Trophoblast cell (in vitro differentiated cells and primary cell): Measurements from ENCODE around the gene PCDHB14. TPM values are rescaled to one million over a fixed set of nuclear protein-coding genes. Genes with fewer than 3 reads are reported as not detected.
"Not testable (repeated sequence)": the region's sequence is repeated elsewhere in the genome, so short reads cannot be mapped to it uniquely, and the experiment has no call there.

ENCODE experiments used
- DNase-seq, 2 donors: peaks; one replicate each; pipeline ENCODE4 v3.0.0-alpha.2; 2016
- H2AFZ ChIP-seq: 2 replicates; pipeline ENCODE4 v1.6.1; 2013; ENCODE audit warnings: low read length, moderate library complexity, mild to moderate bottlenecking; ENCODE audit not compliant: insufficient read depth, poor library complexity
- H2AK5ac ChIP-seq: 2 replicates; pipeline ENCODE4 v1.6.1; 2013; ENCODE audit warnings: mild to moderate bottlenecking, low read length
- H2BK120ac ChIP-seq: 2 replicates; pipeline ENCODE4 v1.6.1; 2013; ENCODE audit warnings: low read length, mild to moderate bottlenecking, moderate library complexity; ENCODE audit not compliant: insufficient read depth, poor library complexity
- H2BK12ac ChIP-seq: 2 replicates; pipeline ENCODE4 v1.6.1; 2013; ENCODE audit warnings: mild to moderate bottlenecking, low read length, moderate library complexity
- H2BK5ac ChIP-seq: 2 replicates; pipeline ENCODE4 v1.6.1; 2013; ENCODE audit warnings: low read length, low read depth, moderate library complexity, mild to moderate bottlenecking; ENCODE audit not compliant: poor library complexity
- H3K14ac ChIP-seq: 2 replicates; pipeline ENCODE4 v1.6.1; 2013; ENCODE audit warnings: mild to moderate bottlenecking, low read length
- H3K18ac ChIP-seq: 2 replicates; pipeline ENCODE4 v1.6.1; 2013; ENCODE audit warnings: mild to moderate bottlenecking, low read length
- H3K23ac ChIP-seq: 2 replicates; pipeline ENCODE4 v1.6.1; 2013; ENCODE audit warnings: low read length
- H3K27ac ChIP-seq: 2 replicates; pipeline ENCODE4 v1.5.1; 2013; ENCODE audit warnings: low read depth, mild to moderate bottlenecking, inconsistent platforms, low read length, moderate library complexity
- H3K27me3 ChIP-seq: 2 replicates; pipeline ENCODE4 v1.6.1; 2013; ENCODE audit warnings: inconsistent platforms, mild to moderate bottlenecking, low read length, moderate library complexity; ENCODE audit not compliant: insufficient read depth
- H3K36me3 ChIP-seq, 2 experiments: 1 replicate in 1 of 2; 2 replicates in 1 of 2; pipeline ENCODE4 v1.6.1; 2013; ENCODE audit warnings: low read length in 2 of 2, mild to moderate bottlenecking in 2 of 2, moderate library complexity in 1 of 2; ENCODE audit not compliant: insufficient read depth in 2 of 2, control insufficient read depth in 1 of 2
- H3K4ac ChIP-seq: 2 replicates; pipeline ENCODE4 v1.6.1; 2013; ENCODE audit warnings: low read depth, mild to moderate bottlenecking, low read length, moderate library complexity
- H3K4me1 ChIP-seq, 2 experiments: 1 replicate in 1 of 2; 2 replicates in 1 of 2; pipeline ENCODE4 v1.6.1; 2013; ENCODE audit warnings: low read length in 2 of 2, mild to moderate bottlenecking in 2 of 2, moderate library complexity in 1 of 2; ENCODE audit not compliant: insufficient read depth in 2 of 2, control insufficient read depth in 1 of 2
- H3K4me2 ChIP-seq: 2 replicates; pipeline ENCODE4 v1.6.1; 2013; ENCODE audit warnings: inconsistent platforms, mild to moderate bottlenecking, low read length, moderate library complexity
- H3K4me3 ChIP-seq: 2 replicates; pipeline ENCODE4 v1.5.1; 2013; ENCODE audit warnings: mild to moderate bottlenecking, low read depth, low read length, inconsistent platforms
- H3K79me1 ChIP-seq: one replicate; pipeline ENCODE4 v1.6.1; 2013; ENCODE audit warnings: low read length
- H3K79me2 ChIP-seq: 2 replicates; pipeline ENCODE4 v1.6.1; 2013; ENCODE audit warnings: low read length, mild to moderate bottlenecking; ENCODE audit not compliant: control insufficient read depth, insufficient read depth, poor library complexity
- H3K9ac ChIP-seq: 2 replicates; pipeline ENCODE4 v1.6.1; 2013; ENCODE audit warnings: mild to moderate bottlenecking, low read length
- H3K9me3 ChIP-seq: 2 replicates; pipeline ENCODE4 v1.6.1; 2013; ENCODE audit warnings: low read depth, mild to moderate bottlenecking, control low read depth, inconsistent platforms, low read length; ENCODE audit not compliant: insufficient read depth
- H4K12ac ChIP-seq: 2 replicates; pipeline ENCODE4 v1.6.1; 2013; ENCODE audit warnings: low read depth, mild to moderate bottlenecking, low read length, moderate library complexity
- H4K8ac ChIP-seq: 2 replicates; pipeline ENCODE4 v1.6.1; 2013; ENCODE audit warnings: low read depth, mild to moderate bottlenecking, low read length, moderate library complexity
- H4K91ac ChIP-seq: one replicate; pipeline ENCODE4 v1.6.1; 2013; ENCODE audit warnings: low read depth, mild to moderate bottlenecking, low read length, moderate library complexity
- WGBS: extraction: QIAGEN DNeasy Blood & Tissue Kit; methylation state at CpG from one replicate; pipeline ENCODE4 v1.1.7; 2013; ENCODE audit warnings: missing lambda C conversion rate; ENCODE audit not compliant: insufficient read length, insufficient coverage; ENCODE audit errors: extremely low coverage; 5-methylcytosine and 5-hydroxymethylcytosine counted together
- polyA plus RNA-seq: library from polyadenylated mRNA; stranded (reverse); fragments of 200-250 nt; gene quantifications from 2 replicates; pipeline ENCODE4 v1.2.3, GENCODE V29; 2013

Gene PCDHB14
- 1.9 and 2.3 TPM in 2 replicates for polyA plus RNA-seq

GRCh38 chr5:141223112-141223783 lies at the start of gene PCDHB14:
Gene PCDHB14 (plus strand): TSS chr5:141223343. CDS start chr5:141223506, 163 bp downstream.
- peaks cover 6% of the 10 kb centered on the region for H3K9me3 ChIP-seq
- peak in 1 of 2 donors; percentile 3 for DNase-seq
- no peak within 1 kb of the TSS for H2BK5ac ChIP-seq
- H4K12ac ChIP-seq, result no peak within 1 kb of the TSS
- H4K8ac ChIP-seq, result peak within 1 kb of the TSS; percentile 42
- H3K18ac ChIP-seq, result no peak within 1 kb of the TSS
- no peaks in the 10 kb centered on the region for H3K27me3 ChIP-seq
- no peak within 1 kb of the TSS for H3K9ac ChIP-seq
- H3K79me1 ChIP-seq, result no peaks in the 10 kb centered on the region
- no peaks in the 10 kb centered on the region for H3K36me3 ChIP-seq
- no peak within 1 kb of the TSS for H3K27ac ChIP-seq
- H3K79me2 ChIP-seq, result no peaks in the 10 kb centered on the region
- peak within 1 kb of the TSS; percentile 8 for H3K4me2 ChIP-seq
- H2BK120ac ChIP-seq, result no peak within 1 kb of the TSS
- no peak within 1 kb of the TSS for H3K14ac ChIP-seq
- H3K23ac ChIP-seq, result no peak within 1 kb of the TSS
- no peak within 1 kb of the TSS for H4K91ac ChIP-seq
- H3K4me3 ChIP-seq, result no peak within 1 kb of the TSS
- WGBS, result no CpG with 5 or more reads among the region's 15 CpGs
- H3K4ac ChIP-seq, result no peak within 1 kb of the TSS
- no peak within 1 kb of the TSS for H2BK12ac ChIP-seq
- no peak within 1 kb of the TSS for H2AFZ ChIP-seq
- H3K4me1 ChIP-seq, result no peaks in the 10 kb centered on the region
- no peak within 1 kb of the TSS for H2AK5ac ChIP-seq

GRCh38 chr5:141174291-141175104 lies 48.6 kb upstream of the PCDHB14 start:
- not testable (repeated sequence) for H3K4me1 ChIP-seq
- no CpG with 5 or more reads among the region's 79 CpGs for WGBS

GRCh38 chr5:141175933-141176332 lies 47.2 kb upstream of the PCDHB14 start:
- no peaks in the 10 kb centered on the region for H3K27me3 ChIP-seq
- H2AK5ac ChIP-seq, result no peak overlapping the region
- no peak overlapping the region for H3K9ac ChIP-seq
- H3K79me2 ChIP-seq, result no peaks in the 10 kb centered on the region
- no peak overlapping the region for H3K4me2 ChIP-seq
- H4K91ac ChIP-seq, result no peak overlapping the region
- H3K18ac ChIP-seq, result no peak overlapping the region
- no peak overlapping the region for H3K4ac ChIP-seq
- no peaks in the 10 kb centered on the region for H3K4me1 ChIP-seq
- H2AFZ ChIP-seq, result no peak overlapping the region
- peaks cover 2% of the 10 kb centered on the region for H3K9me3 ChIP-seq
- no peak overlapping the region for H3K14ac ChIP-seq
- no peak overlapping the region for H4K12ac ChIP-seq
- no peaks in the 10 kb centered on the region for H3K36me3 ChIP-seq
- H4K8ac ChIP-seq, result no peak overlapping the region
- no peak overlapping the region for H3K27ac ChIP-seq
- H3K79me1 ChIP-seq, result no peaks in the 10 kb centered on the region
- H2BK12ac ChIP-seq, result no peak overlapping the region
- H2BK120ac ChIP-seq, result no peak overlapping the region
- no peak overlapping the region for H3K23ac ChIP-seq
- no CpG with 5 or more reads among the region's 1 CpG for WGBS
- DNase-seq, result no peak
- no peak overlapping the region for H3K4me3 ChIP-seq
- no peak overlapping the region for H2BK5ac ChIP-seq

More at GRCh38 chr5:141174291-141175104, 48.6 kb upstream of the PCDHB14 start:
- not testable (repeated sequence) for H3K4me3 ChIP-seq, H3K23ac ChIP-seq, DNase-seq, H4K8ac ChIP-seq, H3K79me2 ChIP-seq, H3K14ac ChIP-seq, H4K12ac ChIP-seq, H4K91ac ChIP-seq, H3K4ac ChIP-seq, H3K27me3 ChIP-seq, H2BK120ac ChIP-seq, H3K9me3 ChIP-seq, H3K9ac ChIP-seq, H3K18ac ChIP-seq, H3K36me3 ChIP-seq, H2BK5ac ChIP-seq, H3K4me2 ChIP-seq, H2AFZ ChIP-seq, H3K79me1 ChIP-seq, H2AK5ac ChIP-seq, H2BK12ac ChIP-seq, H3K27ac ChIP-seq

DNA sequence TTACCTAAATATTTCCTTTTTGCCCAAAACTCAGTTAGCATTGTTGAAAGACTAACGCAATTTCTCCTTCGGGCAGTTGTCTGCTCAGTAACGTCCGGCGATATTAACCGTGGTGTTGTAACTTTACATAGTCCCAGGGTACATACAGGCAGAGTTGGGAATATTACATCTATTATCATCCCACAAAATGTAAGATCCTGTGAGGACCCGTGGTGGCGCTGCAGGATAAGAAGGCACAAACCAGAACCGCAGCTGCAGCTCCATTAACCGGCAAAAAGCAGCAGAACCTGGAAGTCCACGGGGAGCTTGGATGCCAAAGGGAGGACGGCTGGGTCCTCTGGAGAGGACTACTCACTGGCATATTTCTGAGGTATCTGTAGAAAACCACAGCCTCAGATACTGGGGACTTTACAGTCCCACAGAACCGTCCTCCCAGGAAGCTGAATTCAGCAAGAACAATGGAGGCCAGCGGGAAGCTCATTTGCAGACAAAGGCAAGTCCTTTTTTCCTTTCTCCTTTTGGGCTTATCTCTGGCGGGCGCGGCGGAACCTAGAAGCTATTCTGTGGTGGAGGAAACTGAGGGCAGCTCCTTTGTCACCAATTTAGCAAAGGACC lies 45.5 kb upstream of the PCDHB14 start, which contains the start of gene PCDHB8:
Gene PCDHB8 (plus strand): TSS at position 214 of the 615 bp plus-strand sequence. CDS start 245 bp downstream, at position 459.
- H3K27ac ChIP-seq, H2BK5ac ChIP-seq, H3K14ac ChIP-seq, H3K18ac ChIP-seq, H4K12ac ChIP-seq, H2AK5ac ChIP-seq, H2BK12ac ChIP-seq, H2AFZ ChIP-seq, H3K9me3 ChIP-seq, H3K4ac ChIP-seq, H3K27me3 ChIP-seq, H3K36me3 ChIP-seq, H3K79me1 ChIP-seq, H3K4me2 ChIP-seq, H3K4me3 ChIP-seq, H2BK120ac ChIP-seq, H4K8ac ChIP-seq, H3K79me2 ChIP-seq, H3K9ac ChIP-seq, H3K23ac ChIP-seq, H4K91ac ChIP-seq, DNase-seq, H3K4me1 ChIP-seq: not testable (repeated sequence)
- WGBS, result no CpG with 5 or more reads among the region's 18 CpGs
